NCI-H2227 (cell line): ENCODE data around the gene TCHP.
A peak's percentile ranks its signal among the peaks of the same experiment; 100 is the strongest.
"Not testable (repeated sequence)": the region's sequence is repeated elsewhere in the genome, so short reads cannot be mapped to it uniquely, and the experiment has no call there.

Experiments used
- DNase-seq: peaks from one replicate; lab custom pipeline; 2025; ENCODE audit not compliant: unreplicated experiment; lab: John Stamatoyannopoulos, UW

Gene TCHP

DNA sequence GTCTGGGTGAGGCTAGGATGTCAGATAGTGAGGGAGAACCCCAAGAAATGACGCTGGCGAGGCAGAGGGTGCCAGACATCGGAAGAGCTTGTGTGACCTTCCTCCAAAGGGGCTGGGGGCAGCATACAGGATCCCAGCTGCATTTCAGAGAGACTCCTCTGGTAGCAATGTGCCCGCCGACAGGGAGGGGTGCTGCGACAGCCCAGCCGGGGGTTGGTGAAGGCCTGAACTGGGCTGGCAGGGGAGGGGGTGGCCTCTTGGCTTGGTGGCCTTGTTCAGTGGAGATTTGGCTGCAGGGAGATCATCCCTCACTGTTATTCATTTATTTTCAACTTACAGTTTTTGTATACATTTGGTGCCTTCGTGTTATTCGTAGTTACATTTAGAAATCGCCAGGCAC, 5.2 kb downstream of the TCHP start:
- no peak for DNase-seq

DNA sequence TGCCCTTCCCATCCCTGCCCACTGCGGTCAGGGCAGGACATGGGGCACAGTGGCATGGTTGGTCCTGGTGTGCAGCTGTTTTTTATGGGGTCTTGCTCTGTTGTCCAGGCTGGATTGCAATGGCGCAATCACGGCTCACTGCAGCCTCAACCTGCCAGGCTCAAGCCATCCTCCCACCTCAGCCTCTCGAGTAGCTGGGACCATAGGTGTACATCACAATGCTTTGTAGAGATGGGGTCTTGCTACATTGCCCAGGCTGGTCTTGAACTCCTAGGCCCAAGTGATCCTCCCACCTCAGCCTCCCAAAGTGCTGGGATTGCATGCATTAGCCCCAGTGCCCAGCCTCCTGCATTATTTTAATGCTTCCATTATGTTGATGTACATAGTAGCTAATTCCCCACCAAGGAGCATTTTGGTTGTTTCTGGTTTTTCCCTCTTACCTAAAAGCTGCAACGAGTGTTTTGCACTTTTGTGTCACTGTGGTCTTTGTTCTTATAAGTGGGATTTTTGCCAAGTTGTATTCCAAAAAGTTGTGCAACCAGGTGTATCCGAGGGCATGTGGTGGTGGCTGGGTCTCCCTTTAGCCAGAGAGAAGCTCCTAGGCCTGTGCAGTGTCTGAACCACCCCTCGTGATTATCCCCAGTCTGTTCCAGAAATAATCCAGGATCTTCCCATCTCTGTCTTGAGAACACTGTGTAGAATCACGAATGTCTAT, 10.3 kb downstream of the TCHP start:
- no peak for DNase-seq

DNA sequence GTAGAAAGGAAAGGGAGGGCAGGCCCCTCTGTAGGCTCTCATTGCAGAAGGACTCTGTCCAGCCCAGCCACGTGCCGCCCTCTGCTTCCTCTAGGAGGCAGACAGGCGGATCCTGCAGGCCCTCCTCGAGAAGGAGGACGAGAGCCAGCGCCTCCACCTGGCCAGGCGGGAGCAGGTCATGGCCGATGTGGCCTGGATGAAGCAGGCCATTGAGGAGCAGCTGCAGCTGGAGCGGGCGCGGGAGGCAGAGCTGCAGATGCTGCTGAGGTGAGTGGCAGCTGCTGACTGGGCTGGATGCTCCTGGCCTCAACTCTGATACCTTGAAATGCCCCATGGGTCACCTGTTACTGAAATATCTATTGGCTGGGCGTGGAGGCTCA, 10.9 kb downstream of the TCHP start:
- peak; percentile 30 for DNase-seq

DNA sequence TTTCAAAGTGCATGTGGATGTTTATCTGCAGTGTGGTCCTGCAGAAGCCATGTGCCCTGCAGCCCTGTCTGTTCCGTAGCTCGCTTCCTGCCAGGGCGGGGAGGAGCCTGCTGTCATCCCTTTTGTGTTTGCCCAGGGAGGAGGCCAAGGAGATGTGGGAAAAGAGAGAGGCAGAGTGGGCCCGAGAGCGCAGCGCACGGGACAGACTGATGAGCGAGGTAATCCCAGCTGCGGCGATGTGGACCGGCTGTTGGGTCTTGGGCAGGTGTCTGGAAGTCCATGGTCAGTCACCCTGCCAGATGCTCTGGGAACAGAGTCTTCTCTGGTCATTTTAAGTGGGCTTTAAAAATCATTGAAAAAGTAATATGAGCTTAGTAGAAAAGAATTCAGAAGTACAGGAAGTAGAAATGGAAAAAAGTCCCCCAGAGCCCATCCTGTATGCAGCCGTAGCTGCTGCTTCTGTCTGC, 12.8 kb downstream of the TCHP start:
- DNase-seq, result no peak

DNA sequence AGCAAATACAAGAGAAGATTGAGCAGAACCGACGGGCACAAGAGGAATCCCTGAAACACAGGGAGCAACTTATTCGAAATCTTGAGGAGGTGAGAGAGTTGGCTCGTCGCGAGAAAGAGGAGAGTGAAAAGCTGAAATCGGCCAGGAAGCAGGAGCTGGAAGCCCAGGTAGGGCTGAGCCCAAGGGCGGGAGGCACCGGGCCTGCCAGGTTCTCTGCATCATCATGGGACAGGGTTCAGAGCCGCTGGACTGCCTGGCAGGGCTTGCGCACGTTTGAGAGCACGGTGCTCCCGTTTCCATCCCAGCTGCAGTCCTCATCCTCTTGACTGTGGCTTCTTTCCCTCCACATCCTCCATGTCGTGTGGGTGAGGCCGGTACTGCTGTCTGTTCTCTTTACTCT, 14.4 kb downstream of the TCHP start:
- no peak for DNase-seq

DNA sequence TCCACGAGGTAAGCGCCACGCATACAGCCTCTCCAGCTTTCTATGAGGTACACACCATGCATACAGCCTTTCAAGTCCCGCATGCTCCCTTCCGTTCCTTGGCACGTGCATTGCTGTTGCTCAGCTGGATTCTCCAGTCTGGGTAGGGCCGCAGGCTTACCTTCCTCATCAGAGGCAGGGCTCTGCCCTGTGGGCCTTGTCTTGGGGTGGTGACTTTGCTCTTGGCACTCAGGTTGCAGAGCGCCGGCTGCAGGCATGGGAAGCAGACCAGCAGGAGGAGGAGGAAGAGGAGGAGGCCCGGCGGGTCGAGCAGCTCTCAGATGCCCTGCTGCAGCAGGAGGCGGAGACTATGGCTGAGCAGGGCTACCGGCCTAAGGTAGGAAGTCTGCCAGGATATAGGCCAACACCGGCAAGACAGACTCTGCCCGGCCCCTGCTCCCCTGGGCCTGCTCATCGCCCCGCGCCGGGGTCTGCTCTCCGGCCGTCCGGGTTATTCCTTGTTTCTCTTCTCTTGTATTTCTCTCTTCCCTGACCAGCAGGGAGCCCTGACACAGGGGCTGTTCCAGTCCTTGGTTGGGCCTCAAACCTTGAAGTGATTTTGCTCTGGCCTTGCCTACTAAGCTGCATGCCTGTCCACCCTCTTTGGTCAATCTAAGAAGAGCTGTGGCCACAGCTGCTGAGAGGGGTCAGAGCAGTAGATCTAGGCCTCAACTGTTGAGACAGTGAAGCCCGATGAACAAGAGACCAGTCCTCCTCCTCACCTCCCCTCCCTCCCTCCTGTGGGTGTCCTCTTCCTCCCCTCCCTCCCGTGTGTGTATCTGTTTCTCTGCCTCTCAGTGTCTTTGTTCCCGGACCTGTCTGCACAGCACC, 15.3 kb downstream of the TCHP start:
- no peak for DNase-seq

DNA sequence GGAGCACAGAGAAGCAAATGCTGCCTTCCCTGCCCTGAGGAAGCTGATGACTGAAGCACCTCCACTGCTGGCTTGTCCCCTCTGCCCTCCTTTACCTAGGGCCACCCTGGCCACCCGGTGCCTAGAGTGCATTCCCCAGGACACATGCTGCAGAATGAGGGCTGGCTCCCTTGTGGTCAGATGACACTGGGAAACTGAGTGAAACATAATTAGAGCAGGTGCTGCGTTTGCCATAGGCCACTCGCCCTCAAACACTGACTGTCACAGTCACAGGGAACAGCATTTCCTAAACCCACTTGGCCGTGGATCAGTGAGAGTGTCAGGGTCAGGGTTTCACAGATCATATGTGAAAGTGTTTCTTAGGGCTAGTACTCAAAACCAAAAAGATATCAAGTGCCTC, 16.0 kb downstream of the TCHP start:
- no peak for DNase-seq

DNA sequence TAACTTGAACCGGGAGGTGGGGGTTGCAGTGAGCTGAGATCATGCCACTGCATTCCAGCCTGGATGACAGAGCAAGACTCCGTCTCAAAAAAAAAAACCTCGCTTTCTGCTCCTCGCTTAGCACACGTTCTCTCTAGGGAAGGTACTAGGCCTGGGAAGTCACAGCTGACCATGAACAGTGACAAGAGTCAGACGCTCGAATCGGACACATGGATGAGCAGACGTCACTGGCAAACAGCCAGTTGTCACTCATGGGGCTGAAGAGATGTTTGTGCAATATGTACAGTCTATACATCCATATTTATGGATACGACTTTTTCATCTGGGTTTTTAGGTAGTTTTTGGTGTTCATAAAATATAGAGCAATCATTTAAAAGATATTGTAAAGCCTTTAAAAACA, 19.4 kb downstream of the TCHP start:
- no peak for DNase-seq

DNA sequence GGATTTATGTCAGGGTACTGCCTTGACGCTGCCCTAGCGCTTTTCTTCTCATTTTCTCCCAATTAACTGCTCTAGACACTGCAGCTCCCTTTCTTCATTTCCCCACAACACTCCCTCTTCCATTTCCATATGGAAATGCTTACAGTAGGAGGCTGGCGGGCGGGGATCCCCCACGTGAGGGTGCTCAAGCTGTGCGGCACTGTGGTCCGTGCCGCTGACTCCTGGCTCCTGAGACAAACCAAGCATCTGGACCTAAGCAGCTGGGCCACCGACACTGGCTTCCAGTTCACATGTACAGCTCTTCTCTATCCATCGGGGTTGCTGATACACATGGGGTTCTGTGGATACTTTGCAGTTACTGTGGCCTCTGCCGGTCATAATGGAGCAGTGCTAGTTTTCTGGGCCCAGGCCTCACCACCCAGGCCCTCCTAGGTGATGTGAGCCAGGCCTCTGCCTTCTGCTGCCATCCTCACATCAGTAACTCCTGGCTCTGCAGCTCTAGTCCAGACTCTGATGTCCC, 20.2 kb downstream of the TCHP start:
- no peak for DNase-seq

DNA sequence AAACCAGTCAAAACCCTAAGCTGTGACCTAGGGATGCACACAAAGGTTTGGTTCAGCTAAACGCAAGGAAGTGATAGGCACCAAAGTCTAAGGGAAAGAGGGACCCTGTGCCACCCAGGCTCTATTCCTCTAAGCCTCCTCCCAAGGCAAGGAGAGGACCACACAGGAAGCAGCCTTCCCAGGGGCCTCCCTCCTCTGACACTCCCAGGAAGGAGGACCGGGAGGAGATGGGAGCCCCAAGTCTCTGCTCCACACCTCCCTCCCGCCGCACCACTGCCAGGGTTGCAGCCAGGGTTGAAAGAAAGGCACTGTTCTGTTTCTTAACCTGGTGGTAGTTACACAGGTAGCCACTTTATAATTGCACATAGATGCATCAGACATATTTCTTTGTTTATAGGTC, 21.9 kb downstream of the TCHP start:
- no peak for DNase-seq

DNA sequence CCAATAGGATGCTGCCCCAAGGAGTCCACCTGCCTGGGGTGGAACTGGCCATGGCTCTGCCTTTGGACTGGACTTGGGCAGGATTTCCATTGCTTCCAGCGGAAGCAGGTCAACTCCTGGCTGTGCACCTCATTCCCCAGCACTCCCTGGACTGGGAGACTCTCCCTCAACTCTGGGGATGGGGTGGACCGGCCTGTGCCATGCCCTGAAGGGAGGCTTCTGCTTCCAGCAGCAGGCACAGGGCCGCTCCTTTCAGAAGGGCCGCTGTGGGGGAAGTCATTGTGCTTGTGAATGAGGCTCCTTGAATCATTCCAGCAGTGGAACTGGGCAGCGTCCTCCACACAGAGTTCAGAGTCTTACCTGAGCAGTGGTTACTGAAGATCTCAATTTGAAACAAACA, 23.0 kb downstream of the TCHP start:
- DNase-seq, result no peak

DNA sequence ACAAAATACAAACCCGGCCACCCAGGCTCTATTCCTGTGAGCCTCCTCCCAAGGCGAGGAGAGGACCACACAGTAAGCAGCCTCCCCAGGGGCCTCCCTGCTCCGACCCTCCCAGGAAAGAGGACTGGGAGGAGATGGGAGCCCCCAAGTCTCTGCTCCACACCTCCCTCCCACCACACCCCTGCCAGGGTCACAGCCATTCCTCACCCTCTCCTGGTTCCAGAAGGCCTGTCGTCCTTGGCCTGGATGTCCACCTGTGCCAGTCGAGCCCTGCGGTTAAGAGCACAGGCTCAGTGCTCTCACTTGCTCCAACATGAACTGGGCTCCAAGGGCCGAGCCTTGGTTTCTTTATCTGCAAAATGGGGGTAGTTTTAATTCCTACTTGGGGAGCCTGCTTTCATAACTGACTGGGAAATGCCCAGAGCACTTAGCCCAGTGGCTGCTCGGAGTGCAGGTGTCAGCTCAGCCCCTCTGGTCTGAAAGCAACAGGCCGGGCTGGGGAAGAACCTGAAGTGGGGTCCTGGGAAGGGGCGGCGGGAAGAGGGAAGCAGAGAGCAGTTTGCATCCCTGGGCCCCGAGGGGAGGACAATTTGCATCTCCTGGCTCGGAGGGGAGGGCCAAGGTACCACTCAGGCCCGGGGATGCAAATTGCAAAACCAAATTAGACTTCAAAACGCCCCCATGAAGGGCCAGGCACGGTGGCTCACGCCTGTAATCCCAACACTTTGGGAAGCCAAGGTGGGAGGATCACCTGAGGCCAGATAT, 23.6 kb downstream of the TCHP start:
- DNase-seq, result no peak

DNA sequence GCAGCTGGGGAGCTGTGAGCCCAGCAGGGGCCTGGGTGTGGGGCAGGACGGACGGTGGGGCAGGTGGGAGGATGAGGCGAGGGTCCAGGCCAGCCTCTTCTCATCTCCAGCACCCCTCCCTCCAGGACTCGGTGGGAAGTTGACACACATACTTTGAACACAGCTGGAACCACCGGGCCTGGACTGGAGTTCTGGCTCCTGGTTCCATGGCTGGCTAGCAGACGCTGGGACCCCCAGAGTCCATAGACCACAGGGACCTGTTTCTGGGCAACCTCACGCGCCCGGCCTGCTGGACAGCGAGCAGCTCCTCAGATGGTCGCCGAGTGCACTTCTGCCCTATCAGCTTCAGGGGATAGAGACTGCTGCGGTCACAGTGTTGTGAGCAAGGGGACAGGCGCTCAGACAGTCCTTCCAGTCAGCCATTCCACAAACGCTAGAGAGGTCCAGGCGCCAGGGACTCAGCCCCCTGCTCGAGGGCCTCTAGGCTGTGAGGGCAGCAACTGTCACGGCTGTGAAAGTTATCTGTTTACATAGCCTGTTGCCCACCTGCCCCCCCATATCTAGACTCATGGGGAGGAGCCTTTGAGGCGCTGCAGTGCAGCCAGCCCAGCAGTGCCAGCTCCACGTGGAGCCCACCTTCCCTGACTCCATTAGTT, 25.2 kb downstream of the TCHP start:
- no peak for DNase-seq

DNA sequence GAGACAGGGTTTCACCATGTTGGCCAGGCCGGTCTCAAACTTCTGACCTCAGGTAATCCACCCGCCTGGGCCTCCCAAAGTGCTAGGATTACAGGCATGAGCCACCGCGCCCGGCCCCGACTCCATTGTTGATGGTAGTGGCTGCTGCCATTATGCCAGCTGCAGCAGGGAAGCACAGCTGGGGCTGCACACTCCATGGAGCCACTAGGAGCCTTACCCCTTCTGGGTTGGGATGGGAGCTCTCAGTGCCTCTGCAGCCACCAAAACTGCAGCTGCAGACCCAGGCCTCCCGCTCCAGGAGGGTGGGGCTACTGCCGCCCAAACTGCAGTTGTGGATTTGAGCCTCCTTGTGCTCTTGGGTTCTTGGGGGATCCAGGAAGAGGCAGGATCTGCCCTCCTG, 25.9 kb downstream of the TCHP start:
- no peak for DNase-seq

DNA sequence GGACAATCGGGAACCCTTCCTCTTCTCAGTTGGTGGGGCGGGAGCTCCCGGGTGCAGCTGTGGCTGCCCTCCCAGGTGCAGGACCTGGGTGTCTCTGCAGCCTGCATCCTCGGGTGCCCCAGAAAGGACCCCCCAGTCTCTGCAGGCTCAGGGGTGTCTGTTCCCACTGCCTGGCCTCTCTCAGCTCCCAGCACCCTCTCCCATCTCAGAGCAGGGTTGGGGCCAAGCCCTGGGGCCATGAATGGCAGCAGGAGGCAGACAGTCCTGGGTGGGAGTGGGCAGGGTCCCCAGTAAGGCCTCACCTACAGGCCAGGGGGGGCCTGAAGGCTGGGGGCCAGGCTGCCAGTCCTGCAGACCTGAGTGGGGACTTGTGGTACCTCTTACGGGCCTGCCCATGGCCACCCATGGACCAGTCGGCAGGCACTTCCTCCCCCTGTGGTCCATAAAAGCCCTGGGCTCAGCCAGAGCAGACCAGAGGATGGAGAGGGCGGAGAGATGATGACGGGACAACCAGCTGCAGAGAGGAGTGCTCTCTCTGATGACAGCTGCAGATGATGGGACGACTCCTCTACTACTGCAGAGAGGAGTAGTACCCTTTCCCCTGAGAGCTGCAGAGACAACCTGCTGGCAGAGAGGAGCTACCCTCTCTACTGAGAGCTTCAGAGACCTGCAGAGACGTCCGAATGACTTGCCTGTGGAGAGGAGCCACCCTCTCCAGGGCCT, 26.6 kb downstream of the TCHP start:
- DNase-seq, result no peak

DNA sequence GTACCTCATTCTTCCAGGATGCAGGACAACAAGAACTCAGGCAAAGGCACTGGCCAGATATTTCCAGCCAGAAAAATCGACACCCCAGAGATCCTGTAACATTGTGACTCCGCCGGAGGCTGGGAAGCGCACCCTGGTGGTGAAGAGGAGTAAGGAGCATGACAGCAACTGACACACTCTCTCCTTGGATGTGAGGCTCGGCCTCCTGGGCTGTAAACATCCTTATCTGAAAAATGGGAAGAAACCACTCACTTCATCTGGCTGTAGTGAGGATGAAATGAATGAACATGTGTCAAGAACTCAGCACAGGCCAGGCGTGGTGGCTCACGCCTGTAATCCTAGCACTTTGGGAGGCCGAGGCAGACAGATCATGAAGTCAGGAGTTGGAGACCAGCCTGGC, 27.5 kb downstream of the TCHP start:
- no peak for DNase-seq

DNA sequence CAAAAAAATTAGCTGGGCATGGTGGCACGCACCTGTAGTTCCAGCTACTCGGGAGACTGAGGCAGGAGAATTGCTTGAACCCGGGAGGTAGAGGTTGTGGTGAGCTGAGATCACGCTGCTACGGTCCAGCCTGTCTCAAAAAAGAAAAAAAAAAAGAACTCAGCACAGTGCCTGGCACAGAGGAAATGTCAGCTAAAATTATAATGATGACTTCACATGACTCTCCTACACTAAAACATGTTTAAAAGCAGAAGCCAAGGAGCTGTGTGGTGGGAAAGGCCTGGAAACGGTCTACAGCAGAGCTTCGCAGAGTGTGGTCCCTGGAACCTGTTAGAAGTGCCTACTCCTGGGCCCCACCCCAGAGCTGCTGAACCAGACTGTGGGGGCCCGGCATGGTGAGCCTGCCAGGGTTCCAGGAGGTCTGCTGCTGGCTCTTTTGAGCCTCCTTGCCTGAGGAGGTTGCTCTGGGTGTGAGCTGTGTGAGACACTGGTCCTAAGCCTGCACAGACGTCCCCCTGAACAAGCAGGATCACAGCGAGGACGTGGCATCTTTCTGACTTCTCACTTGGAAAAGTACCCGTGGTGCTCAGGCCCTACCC, 28.1 kb downstream of the TCHP start:
- no peak for DNase-seq

DNA sequence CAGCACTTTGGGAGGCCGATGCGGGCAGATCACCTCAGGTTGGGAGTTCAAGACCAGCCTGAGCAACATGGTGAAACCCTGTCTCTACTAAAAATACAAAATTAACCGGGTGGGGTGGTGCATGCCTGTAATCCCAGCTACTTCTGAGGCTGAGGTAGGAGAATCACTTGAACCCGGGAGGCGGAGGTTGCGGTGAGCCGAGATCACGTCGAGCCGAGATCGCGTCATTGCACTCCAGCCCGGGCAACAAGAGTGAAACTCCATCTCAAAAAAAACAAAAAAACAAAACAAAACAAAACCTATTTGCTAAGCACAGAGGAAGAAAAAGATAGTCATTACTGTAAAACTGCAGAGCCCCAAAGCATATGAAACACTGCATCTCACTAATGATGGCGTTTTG, 29.3 kb downstream of the TCHP start:
- not testable (repeated sequence) for DNase-seq

DNA sequence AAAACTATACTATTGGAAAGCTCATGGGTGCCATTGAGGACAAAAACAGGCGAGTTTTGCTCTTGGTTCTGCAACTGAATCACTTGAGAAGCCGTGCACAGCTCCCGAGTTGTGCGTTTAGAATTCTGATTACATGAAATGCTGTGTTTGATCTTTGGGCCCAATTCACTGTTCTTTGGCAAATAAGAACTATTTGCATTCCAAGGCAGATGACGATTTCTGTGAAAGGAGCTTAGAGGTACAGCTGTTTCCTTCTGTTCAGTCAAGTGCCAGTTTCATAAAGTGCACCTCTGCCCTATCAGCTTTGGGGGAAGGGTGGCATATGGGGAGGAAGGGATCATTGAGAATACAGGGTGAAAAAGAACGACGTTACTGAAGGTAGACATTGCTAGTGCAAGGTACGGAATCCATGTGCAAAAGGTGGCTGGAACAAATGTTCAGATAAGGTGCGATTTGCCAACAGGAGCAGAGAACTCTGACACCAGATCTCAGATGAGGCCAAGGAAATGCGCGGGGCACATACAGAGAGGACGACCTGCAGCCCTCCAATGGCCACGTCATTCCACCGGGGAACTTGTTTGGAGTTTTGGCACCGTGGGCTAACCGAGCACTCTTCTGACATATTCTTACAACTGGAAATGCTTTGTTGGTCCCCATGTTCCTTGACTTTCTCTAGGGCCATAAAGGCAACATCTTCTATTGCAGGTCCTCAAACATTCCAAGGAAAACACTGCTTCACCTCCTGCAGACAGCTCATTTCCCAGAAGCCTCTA, 30.1 kb downstream of the TCHP start:
- no peak for DNase-seq
